Measurements from ENCODE around the gene RELL1. TPM values are rescaled to one million over a fixed set of nuclear protein-coding genes. Genes with fewer than 3 reads are reported as not detected.

RELL1 gene
- total RNA-seq, 2 donors from 2014 or later = 12.5 to 15.0 TPM

- intact Hi-C loops (cut with DNase I) = no loop called here
- Histone ChIP-seq H3K27ac (no peak overlapping the region), H3K9me3 (no peaks in the 10 kb centered on the region), H3K4me1 (no peaks in the 10 kb centered on the region), H3K27me3 (no peaks in the 10 kb centered on the region), H3K4me3 (no peak overlapping the region), H3K36me3 (replicated peaks in 1 of 2; ENCODE audit: insufficient read depth in 1 of 2, low read depth in 2 of 2) (no peaks in the 10 kb centered on the region)
- DNase-seq (no peak), ATAC-seq (no peak)
- WGBS, 2 donors = 93 to 97% methylated on average over 5 of the region's 5 CpGs
- TF ChIP-seq POLR2A (IDR thresholded peaks at IDR 0.05) (no peak), CTCF (IDR thresholded peaks at IDR 0.05) (no peak)
Observed at GRCh38 chr4:37732526-37733186, 46.5 kb upstream of the RELL1 start.

GRCh38 chr4:37729649-37730004, 43.5 kb upstream of the RELL1 start:
- no peaks in the 10 kb centered on the region for H3K27me3 ChIP-seq
- intact Hi-C loops (cut with DNase I) = no loop called here
- DNase-seq (no peak), ATAC-seq (no peak)
- H3K4me1 ChIP-seq = no peaks in the 10 kb centered on the region
- no peaks in the 10 kb centered on the region for H3K9me3 ChIP-seq
- H3K27ac ChIP-seq = no peak overlapping the region
- no peaks in the 10 kb centered on the region for H3K36me3 ChIP-seq (replicated peaks in 1 of 2; ENCODE audit: insufficient read depth in 1 of 2, low read depth in 2 of 2)
- WGBS, 2 donors = 50 to 80% methylated on average over 2 of the region's 2 CpGs
- H3K4me3 ChIP-seq = no peak overlapping the region
- TF ChIP-seq CTCF (IDR thresholded peaks at IDR 0.05) = no peak
- no peak for TF ChIP-seq POLR2A (IDR thresholded peaks at IDR 0.05)

- H3K27ac ChIP-seq = no peak overlapping the region
- TF ChIP-seq CTCF (IDR thresholded peaks at IDR 0.05) = no peak
- TF ChIP-seq POLR2A (IDR thresholded peaks at IDR 0.05) = no peak
- H3K4me1 ChIP-seq = no peaks in the 10 kb centered on the region
- intact Hi-C loops (cut with DNase I) = no loop called here
- no peaks in the 10 kb centered on the region for H3K36me3 ChIP-seq (replicated peaks in 1 of 2; ENCODE audit: insufficient read depth in 1 of 2, low read depth in 2 of 2)
- no peak overlapping the region for H3K4me3 ChIP-seq
- ATAC-seq = no peak
- no peaks in the 10 kb centered on the region for H3K27me3 ChIP-seq
- no peak for DNase-seq
- no peaks in the 10 kb centered on the region for H3K9me3 ChIP-seq
Observed at GRCh38 chr4:37728064-37728463, 41.9 kb upstream of the RELL1 start.

- WGBS, 2 donors = 76 to 80% methylated on average over 1 of the region's 1 CpG
- TF ChIP-seq CTCF (IDR thresholded peaks at IDR 0.05) (no peak), POLR2A (IDR thresholded peaks at IDR 0.05) (no peak)
- DNase-seq (no peak), ATAC-seq (no peak)
- no peaks in the 10 kb centered on the region for H3K9me3 ChIP-seq
- intact Hi-C loops (cut with DNase I) = no loop called here
- no peaks in the 10 kb centered on the region for H3K36me3 ChIP-seq (replicated peaks in 1 of 2; ENCODE audit: insufficient read depth in 1 of 2, low read depth in 2 of 2)
- no peaks in the 10 kb centered on the region for H3K4me1 ChIP-seq
- H3K27ac ChIP-seq = no peak overlapping the region
- H3K4me3 ChIP-seq = no peak overlapping the region
- no peaks in the 10 kb centered on the region for H3K27me3 ChIP-seq
Observed at GRCh38 chr4:37727635-37728034, 41.5 kb upstream of the RELL1 start.

GRCh38 chr4:37726666-37727065, 40.5 kb upstream of the RELL1 start:
- H3K4me1 ChIP-seq = no peaks in the 10 kb centered on the region
- H3K9me3 ChIP-seq = no peaks in the 10 kb centered on the region
- TF ChIP-seq POLR2A (IDR thresholded peaks at IDR 0.05) (no peak), CTCF (IDR thresholded peaks at IDR 0.05) (no peak)
- DNase-seq (no peak), ATAC-seq (no peak)
- no peaks in the 10 kb centered on the region for H3K27me3 ChIP-seq
- 89 to 95% methylated on average over 4 of the region's 4 CpGs for WGBS, 2 donors
- no peaks in the 10 kb centered on the region for H3K36me3 ChIP-seq (replicated peaks in 1 of 2; ENCODE audit: insufficient read depth in 1 of 2, low read depth in 2 of 2)
- H3K27ac ChIP-seq = no peak overlapping the region
- no peak overlapping the region for H3K4me3 ChIP-seq
- intact Hi-C loops (cut with DNase I) = no loop called here

Data from body of pancreas (tissue), 4 donors.